K562 (cell line): ENCODE results near the gene SLCO2A1. TPM values are rescaled to one million over a fixed set of nuclear protein-coding genes. Genes with fewer than 3 reads are reported as not detected.

Source experiments
- ASH1L ChIP-seq: fragments of 450-650 bp; IDR thresholded peaks from 2 replicates; pipeline ENCODE4 v1.6.1; 2018; ENCODE audit warnings: borderline replicate concordance, mild to moderate bottlenecking, low read depth; ENCODE audit not compliant: partially characterized antibody
- ATF4 ChIP-seq: fragments of 450-650 bp; formaldehyde crosslinking; IDR thresholded peaks from 2 replicates; pipeline ENCODE4 v1.4.0; 2022; ENCODE audit warnings: mild to moderate bottlenecking, moderate library complexity
- ATF7 ChIP-seq: fragments of 450-650 bp; IDR thresholded peaks from 2 replicates; pipeline ENCODE4 v1.7.1; 2014; ENCODE audit warnings: mild to moderate bottlenecking, moderate library complexity
- CC2D1A ChIP-seq: fragments of 450-650 bp; IDR thresholded peaks from 2 replicates; pipeline ENCODE4 v1.6.1; 2017; ENCODE audit warnings: mild to moderate bottlenecking
- DACH1 ChIP-seq: fragments of 450-650 bp; IDR thresholded peaks from 2 replicates; pipeline ENCODE4 v1.6.1; 2018; ENCODE audit not compliant: partially characterized antibody
- EGR1 ChIP-seq: fragments of 450-650 bp; conservative IDR thresholded peaks from 2 replicates; pipeline ENCODE4 v1.6.1; 2017; ENCODE audit warnings: mild to moderate bottlenecking
- ETS1 ChIP-seq: conservative IDR thresholded peaks from 2 replicates; pipeline ENCODE4 v1.6.1; 2011; ENCODE audit warnings: low read depth, mild to moderate bottlenecking, low read length; ENCODE audit not compliant: control insufficient read depth
- ETV1 ChIP-seq: fragments of 450-650 bp; conservative IDR thresholded peaks from 2 replicates; pipeline ENCODE4 v1.6.1; 2016; ENCODE audit warnings: missing genetic modification characterization, control low read depth, low read depth, missing compliant biosample characterization
- HEY1 ChIP-seq: fragments of 250-450 bp; sonication (Bioruptor Pico); IDR thresholded peaks from 2 replicates; pipeline ENCODE4 v1.5.0; 2020; ENCODE audit warnings: mild to moderate bottlenecking, moderate library complexity, borderline replicate concordance
- HNRNPK ChIP-seq: fragments of 200-400 bp; formaldehyde crosslinking; IDR thresholded peaks from one replicate; pipeline ENCODE4 v1.6.1; 2018; ENCODE audit warnings: mild to moderate bottlenecking, low read depth, low read length; ENCODE audit not compliant: poor library complexity, severe bottlenecking
- HOXB6 ChIP-seq: fragments of 250-450 bp; sonication (Bioruptor Pico); IDR thresholded peaks from 2 replicates; pipeline ENCODE4 v1.5.1; 2022; ENCODE audit warnings: mild to moderate bottlenecking, borderline replicate concordance
- KLF1 ChIP-seq: fragments of 450-650 bp; IDR thresholded peaks from 2 replicates; pipeline ENCODE4 v1.6.1; 2016; ENCODE audit warnings: missing genetic modification characterization, missing compliant biosample characterization
- KLF13 ChIP-seq: fragments of 450-650 bp; IDR thresholded peaks from 2 replicates; pipeline ENCODE4 v1.6.1; 2016; ENCODE audit warnings: missing genetic modification characterization, low read depth, mild to moderate bottlenecking, missing compliant biosample characterization, moderate library complexity, borderline replicate concordance
- MCM2 ChIP-seq: fragments of 450-650 bp; IDR thresholded peaks from 2 replicates; pipeline ENCODE4 v1.6.1; 2017; ENCODE audit warnings: low read depth, mild to moderate bottlenecking
- MNT ChIP-seq, 2 experiments: fragments of 450-650 bp; conservative IDR thresholded peaks; 2 replicates each; pipeline ENCODE4 v1.6.1; 2017; ENCODE audit warnings: mild to moderate bottlenecking in 2 of 2, moderate library complexity in 2 of 2
- NFXL1 ChIP-seq: fragments of 450-650 bp; formaldehyde crosslinking; IDR thresholded peaks from 2 replicates; pipeline ENCODE4 v1.4.0; 2021; ENCODE audit warnings: mild to moderate bottlenecking
- NR1H2 ChIP-seq: sonication (generic); formaldehyde crosslinking; IDR thresholded peaks from 2 replicates; pipeline ENCODE4 v1.4.0; 2020; ENCODE audit warnings: mild to moderate bottlenecking, missing genetic modification reagents
- POLR2A ChIP-seq: fragments of 450-650 bp; conservative IDR thresholded peaks from 2 replicates; pipeline ENCODE4 v1.6.1; 2016
- POLR2AphosphoS5 ChIP-seq: IDR thresholded peaks from 2 replicates; pipeline ENCODE4 v1.6.1; 2011; ENCODE audit warnings: mild to moderate bottlenecking, low read depth, low read length, moderate library complexity; ENCODE audit not compliant: control insufficient read depth, insufficient read depth
- PRPF4 ChIP-seq: fragments of 200-400 bp; formaldehyde crosslinking; IDR thresholded peaks from one replicate; pipeline ENCODE4 v1.6.1; 2017; ENCODE audit warnings: low read length, low read depth, mild to moderate bottlenecking; ENCODE audit not compliant: insufficient read depth, poor library complexity, severe bottlenecking
- RCOR1 ChIP-seq, 2 experiments: IDR thresholded peaks; 2 replicates each; pipeline ENCODE4 v1.6.1; 2012; ENCODE audit warnings: low read depth in 2 of 2, low read length in 2 of 2, borderline replicate concordance in 1 of 2, improper control_type of control experiment in 1 of 2
- RFX1 ChIP-seq: fragments of 450-650 bp; IDR thresholded peaks from 2 replicates; pipeline ENCODE4 v1.6.1; 2016; ENCODE audit warnings: mild to moderate bottlenecking, moderate library complexity
- SMARCE1 ChIP-seq: fragments of 450-650 bp; IDR thresholded peaks from 2 replicates; pipeline ENCODE4 v1.7.1; 2016; ENCODE audit warnings: mild to moderate bottlenecking
- ZNF174 ChIP-seq: fragments of 250-450 bp; sonication (Bioruptor Pico); IDR thresholded peaks from 2 replicates; pipeline ENCODE4 v1.4.0; 2020; ENCODE audit warnings: mild to moderate bottlenecking
- ZNF384 ChIP-seq: IDR thresholded peaks from 2 replicates; pipeline ENCODE4 v1.6.1; 2012; ENCODE audit warnings: low read depth, low read length, improper control_type of control experiment
- ZNF511 ChIP-seq: sonication (generic); formaldehyde crosslinking; IDR thresholded peaks from 2 replicates; pipeline ENCODE4 v1.8.0; 2022; ENCODE audit warnings: mild to moderate bottlenecking, missing genetic modification reagents
- polyA plus RNA-seq, 8 experiments: library from polyadenylated mRNA; depleted of rRNA in 4 of 8; stranded (reverse) in 5 of 8; unstranded in 3 of 8; fragments of >200 nt; fragmentation: Nextera tagmentation in 2 of 8; fragmentation: Illumina TruSeq in 1 of 8; extraction: Ambion mirVana in 2 of 8; extraction: Trizol in 1 of 8; gene quantifications; 2 replicates each; pipeline versions ENCODE4 v1.2.1 to v1.2.3, GENCODE V29; 2011 to 2014; ENCODE audit warnings: inconsistent platforms in 1 of 8, missing spikeins in 1 of 8
- total RNA-seq, 7 experiments: library from RNA; depleted of rRNA in 6 of 7; stranded (reverse); fragments of >200 nt in 6 of 7; fragmentation: Illumina TruSeq in 2 of 7; extraction: Trizol in 2 of 7; gene quantifications; 2 replicates each; pipeline versions ENCODE4 v1.2.1 to v1.2.3, GENCODE V29; 2011 to 2021; ENCODE audit warnings: low replicate concordance in 1 of 7

SLCO2A1 gene
- total and polyA plus RNA-seq, 9 of the 15 experiments (the other 6 are each of a cell fraction or from before 2014, with no cell fraction given), result 0.16 to 1.0 TPM; not detected in 7

- TF ChIP-seq KLF1 (no peak), HEY1 (no peak), KLF13 (tag) (no peak), PRPF4 (no peak), RCOR1 (IDR thresholded peaks at IDR 0.05; ENCODE audit: borderline replicate concordance in 1 of 2, low read depth in 2 of 2, low read length in 2 of 2) (peak in 1 of 2 experiments; percentile 49; a peak in 1 of 4 replicates), POLR2AphosphoS5 (peak; percentile 54; the same call in 1 of the 2 replicates), NFXL1 (CRISPR knock-in tag) (no peak), MCM2 (no peak), NR1H2 (CRISPR knock-in tag) (no peak), CC2D1A (peak; percentile 15; the same call in 1 of the 2 replicates), ZNF384 (no peak), DACH1 (peak; percentile 55), ETS1 (no peak), POLR2A (no peak), HOXB6 (CRISPR knock-in tag) (no peak), ATF7 (peak; percentile 85), ASH1L (no peak), ETV1 (tag) (no peak), RFX1 (no peak), ZNF174 (no peak), HNRNPK (no peak), ZNF511 (CRISPR knock-in tag) (no peak), ATF4 (no peak), SMARCE1 (0 out of 2 replicates have a peak, but pooled peaks have one; percentile 50), EGR1 (no peak), MNT (conservative IDR thresholded peaks at IDR 0.05) (peak in 1 of 2 experiments; percentile 41; a peak in 1 of 4 replicates)
Observed at GRCh38 chr3:133892541-133893231, 137.0 kb downstream of the SLCO2A1 start (continued).
